ENCODE measurements around the gene AFDN.

DNA sequence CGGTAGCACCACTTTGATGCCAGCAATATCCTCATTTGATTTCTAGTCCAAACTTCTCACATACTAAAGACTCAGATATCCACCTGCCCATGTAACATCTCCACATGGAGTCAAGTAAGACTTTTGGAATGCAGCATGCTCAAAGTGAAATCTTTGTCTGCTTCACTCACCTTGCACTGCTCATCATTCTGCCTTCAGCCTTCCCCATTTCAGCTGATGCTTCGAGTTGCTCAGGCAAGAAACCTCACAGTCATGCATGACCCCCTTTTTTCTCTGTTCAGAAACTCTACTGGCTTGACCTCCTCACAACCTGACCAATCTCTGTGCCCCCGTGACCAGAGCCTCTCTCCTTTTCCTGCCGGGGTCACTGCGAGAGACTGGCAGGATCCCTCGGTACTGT lies 129.8 kb downstream of the AFDN start:
- no peak for TF ChIP-seq EZH2 (IDR thresholded peaks at IDR 0.05; ENCODE audit: low read depth)
- TF ChIP-seq, protein P1, sequence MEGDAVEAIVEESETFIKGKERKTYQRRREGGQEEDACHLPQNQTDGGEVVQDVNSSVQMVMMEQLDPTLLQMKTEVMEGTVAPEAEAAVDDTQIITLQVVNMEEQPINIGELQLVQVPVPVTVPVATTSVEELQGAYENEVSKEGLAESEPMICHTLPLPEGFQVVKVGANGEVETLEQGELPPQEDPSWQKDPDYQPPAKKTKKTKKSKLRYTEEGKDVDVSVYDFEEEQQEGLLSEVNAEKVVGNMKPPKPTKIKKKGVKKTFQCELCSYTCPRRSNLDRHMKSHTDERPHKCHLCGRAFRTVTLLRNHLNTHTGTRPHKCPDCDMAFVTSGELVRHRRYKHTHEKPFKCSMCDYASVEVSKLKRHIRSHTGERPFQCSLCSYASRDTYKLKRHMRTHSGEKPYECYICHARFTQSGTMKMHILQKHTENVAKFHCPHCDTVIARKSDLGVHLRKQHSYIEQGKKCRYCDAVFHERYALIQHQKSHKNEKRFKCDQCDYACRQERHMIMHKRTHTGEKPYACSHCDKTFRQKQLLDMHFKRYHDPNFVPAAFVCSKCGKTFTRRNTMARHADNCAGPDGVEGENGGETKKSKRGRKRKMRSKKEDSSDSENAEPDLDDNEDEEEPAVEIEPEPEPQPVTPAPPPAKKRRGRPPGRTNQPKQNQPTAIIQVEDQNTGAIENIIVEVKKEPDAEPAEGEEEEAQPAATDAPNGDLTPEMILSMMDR (conservative IDR thresholded peaks at IDR 0.05) = no peak

All from PC-9 (cell line).